Measurements from ENCODE around the gene WASL. TPM values are rescaled to one million over a fixed set of nuclear protein-coding genes. Genes with fewer than 3 reads are reported as not detected.

The WASL gene
- total RNA-seq, 1 experiment from 2014 or later = 33.2 TPM

DNA sequence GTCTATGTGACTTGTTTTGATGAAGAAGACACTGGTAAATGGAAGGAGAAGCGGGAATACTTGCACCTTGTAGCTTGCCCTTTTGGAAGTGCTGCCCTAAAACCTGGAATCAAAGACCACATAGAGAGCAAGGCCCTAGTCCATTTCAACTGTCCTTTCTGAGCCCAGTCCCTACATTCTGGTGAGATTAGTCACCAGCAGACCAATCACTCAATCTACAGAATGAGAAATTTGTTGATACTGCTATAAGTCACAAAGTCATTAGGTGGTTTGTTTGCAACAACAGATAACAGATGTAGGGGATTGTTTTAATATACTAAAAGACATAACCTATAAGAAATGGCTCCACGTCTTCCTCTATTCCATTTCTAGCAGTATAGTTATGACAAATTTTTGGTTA, 33.6 kb downstream of the WASL start:
- intact Hi-C loops (cut with micrococcal nuclease; ENCODE audit: unreplicated experiment) = no loop called here
- no TSS peak for BruUV-seq (replicated peaks)
- Mint-ChIP-seq H3K9me3 (ENCODE audit: low read depth, unreplicated experiment) (no peaks in the 10 kb centered on the region), H3K36me3 (ENCODE audit: insufficient read depth, unreplicated experiment) (no peaks in the 10 kb centered on the region), H3K4me3 (ENCODE audit: low read depth, unreplicated experiment) (no peak overlapping the region), H3K27me3 (ENCODE audit: unreplicated experiment) (no peaks in the 10 kb centered on the region), H3K4me1 (ENCODE audit: low read depth, unreplicated experiment) (peaks cover 48% of the 10 kb centered on the region), H3K27ac (ENCODE audit: unreplicated experiment) (no peak overlapping the region)
- DNase-seq = no peak
- CTCF ChIA-PET = no interaction called here
- TF ChIP-seq, protein P1, sequence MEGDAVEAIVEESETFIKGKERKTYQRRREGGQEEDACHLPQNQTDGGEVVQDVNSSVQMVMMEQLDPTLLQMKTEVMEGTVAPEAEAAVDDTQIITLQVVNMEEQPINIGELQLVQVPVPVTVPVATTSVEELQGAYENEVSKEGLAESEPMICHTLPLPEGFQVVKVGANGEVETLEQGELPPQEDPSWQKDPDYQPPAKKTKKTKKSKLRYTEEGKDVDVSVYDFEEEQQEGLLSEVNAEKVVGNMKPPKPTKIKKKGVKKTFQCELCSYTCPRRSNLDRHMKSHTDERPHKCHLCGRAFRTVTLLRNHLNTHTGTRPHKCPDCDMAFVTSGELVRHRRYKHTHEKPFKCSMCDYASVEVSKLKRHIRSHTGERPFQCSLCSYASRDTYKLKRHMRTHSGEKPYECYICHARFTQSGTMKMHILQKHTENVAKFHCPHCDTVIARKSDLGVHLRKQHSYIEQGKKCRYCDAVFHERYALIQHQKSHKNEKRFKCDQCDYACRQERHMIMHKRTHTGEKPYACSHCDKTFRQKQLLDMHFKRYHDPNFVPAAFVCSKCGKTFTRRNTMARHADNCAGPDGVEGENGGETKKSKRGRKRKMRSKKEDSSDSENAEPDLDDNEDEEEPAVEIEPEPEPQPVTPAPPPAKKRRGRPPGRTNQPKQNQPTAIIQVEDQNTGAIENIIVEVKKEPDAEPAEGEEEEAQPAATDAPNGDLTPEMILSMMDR (IDR thresholded peaks at IDR 0.05; ENCODE audit: unreplicated experiment) = no peak

DNA sequence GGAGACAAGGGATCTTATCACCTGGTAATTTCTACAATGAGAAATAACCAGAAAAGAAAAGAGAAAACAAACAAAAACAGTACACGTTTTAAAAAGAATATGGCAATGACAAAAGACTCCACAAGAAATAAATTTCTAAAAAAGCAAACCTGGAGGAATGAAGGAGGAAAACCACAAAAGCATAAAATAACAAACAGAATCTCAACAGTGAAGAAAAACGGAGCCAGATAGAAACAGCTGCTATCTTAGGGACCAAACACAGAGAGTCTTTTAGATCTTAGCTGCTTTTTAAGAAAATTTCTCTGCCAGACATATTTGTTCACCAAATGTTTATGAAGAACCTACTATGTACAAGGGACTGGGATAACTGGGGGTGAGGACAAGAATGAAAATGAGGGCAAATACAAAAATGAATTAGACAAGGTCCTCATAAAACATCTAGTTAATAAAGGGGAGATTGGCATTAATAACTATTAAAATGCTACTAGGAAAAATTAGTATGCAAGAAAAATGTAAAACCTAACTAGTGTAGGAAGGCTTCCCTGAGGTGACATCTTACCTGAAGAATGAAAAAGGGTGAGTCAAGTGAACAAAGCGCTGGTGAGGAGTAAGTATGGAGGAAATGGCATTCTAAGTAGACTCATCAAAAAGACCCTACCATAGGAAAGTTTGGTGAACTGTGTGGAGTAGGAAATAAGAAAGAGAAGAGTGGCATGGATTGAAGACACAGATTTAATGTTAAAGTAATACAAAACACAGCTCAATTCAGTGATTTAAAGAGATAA, 34.3 kb downstream of the WASL start:
- Mint-ChIP-seq H3K9me3 (ENCODE audit: low read depth, unreplicated experiment) (no peaks in the 10 kb centered on the region), H3K27ac (ENCODE audit: unreplicated experiment) (no peak overlapping the region), H3K4me1 (ENCODE audit: low read depth, unreplicated experiment) (peaks cover 42% of the 10 kb centered on the region), H3K36me3 (ENCODE audit: insufficient read depth, unreplicated experiment) (no peaks in the 10 kb centered on the region), H3K4me3 (ENCODE audit: low read depth, unreplicated experiment) (no peak overlapping the region), H3K27me3 (ENCODE audit: unreplicated experiment) (no peaks in the 10 kb centered on the region)
- no TSS peak for BruUV-seq (replicated peaks)
- CTCF ChIA-PET = no interaction called here
- intact Hi-C loops (cut with micrococcal nuclease; ENCODE audit: unreplicated experiment) = no loop called here
- no peak for DNase-seq
- TF ChIP-seq, protein P1 (IDR thresholded peaks at IDR 0.05; ENCODE audit: unreplicated experiment) = no peak

DNA sequence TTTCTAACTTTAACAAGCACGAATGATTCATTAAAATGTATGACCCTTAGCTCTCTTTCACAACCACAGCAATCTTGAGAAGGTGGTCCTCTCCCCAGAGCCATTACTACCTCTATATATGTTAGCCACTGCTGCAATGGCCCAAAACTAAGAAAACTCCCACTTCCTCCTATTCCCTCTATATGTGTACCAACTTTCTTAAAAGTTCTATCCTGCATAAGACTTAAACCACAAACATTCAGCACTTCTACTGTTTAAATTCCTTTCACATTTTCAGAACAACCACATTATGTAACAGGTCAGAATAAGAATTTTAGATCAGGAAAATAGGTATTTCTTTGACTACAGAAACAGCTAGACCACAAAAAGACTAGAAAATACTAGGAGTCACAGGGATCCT, 36.2 kb downstream of the WASL start:
- no peak for DNase-seq
- TF ChIP-seq, protein P1 (IDR thresholded peaks at IDR 0.05; ENCODE audit: unreplicated experiment) = no peak
- H3K9me3 Mint-ChIP-seq (ENCODE audit: low read depth, unreplicated experiment) = no peaks in the 10 kb centered on the region
- H3K4me1 Mint-ChIP-seq (ENCODE audit: low read depth, unreplicated experiment) = peaks cover 34% of the 10 kb centered on the region
- intact Hi-C loops (cut with micrococcal nuclease; ENCODE audit: unreplicated experiment) = no loop called here
- H3K27ac Mint-ChIP-seq (ENCODE audit: unreplicated experiment) = no peak overlapping the region
- CTCF ChIA-PET = interaction anchor here (1.0 to 1.3 kb wide), 2 partner anchors 11 kb away, joined by 3 to 4 read pairs; no protein-coding TSS in a partner anchor
- H3K36me3 Mint-ChIP-seq (ENCODE audit: insufficient read depth, unreplicated experiment) = peaks cover 10% of the 10 kb centered on the region
- no TSS peak for BruUV-seq (replicated peaks)
- no peaks in the 10 kb centered on the region for H3K27me3 Mint-ChIP-seq (ENCODE audit: unreplicated experiment)
- H3K4me3 Mint-ChIP-seq (ENCODE audit: low read depth, unreplicated experiment) = no peak overlapping the region

DNA sequence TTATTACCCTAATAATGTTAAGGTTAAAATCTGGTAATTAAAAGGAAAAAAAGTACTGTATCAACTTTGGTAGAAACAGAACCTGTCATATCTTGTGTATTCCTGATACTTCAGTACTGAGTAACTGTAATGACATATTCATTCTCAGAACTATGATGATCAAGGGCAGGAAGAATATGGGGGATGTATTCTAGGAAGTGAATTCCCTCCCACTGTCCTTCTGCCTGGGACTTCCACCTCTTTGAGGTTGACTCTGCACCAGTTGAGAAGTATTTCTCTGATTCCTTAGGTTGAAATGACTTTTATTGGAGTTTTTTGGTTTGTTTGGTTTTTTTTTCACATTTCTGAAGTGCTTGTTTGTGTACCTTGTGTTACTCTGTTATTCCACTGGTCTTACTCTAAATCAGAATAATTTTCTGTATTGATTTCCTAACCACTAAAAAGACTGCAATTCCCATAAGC, 36.9 kb downstream of the WASL start:
- no peak for DNase-seq

More for the DNA sequence above, 36.9 kb downstream of the WASL start:
- intact Hi-C loops (cut with micrococcal nuclease; ENCODE audit: unreplicated experiment) = no loop called here
- BruUV-seq (replicated peaks) = no TSS peak
- Mint-ChIP-seq H3K36me3 (ENCODE audit: insufficient read depth, unreplicated experiment) (peaks cover 10% of the 10 kb centered on the region), H3K27ac (ENCODE audit: unreplicated experiment) (no peak overlapping the region), H3K4me3 (ENCODE audit: low read depth, unreplicated experiment) (no peak overlapping the region), H3K4me1 (ENCODE audit: low read depth, unreplicated experiment) (peaks cover 34% of the 10 kb centered on the region), H3K9me3 (ENCODE audit: low read depth, unreplicated experiment) (no peaks in the 10 kb centered on the region), H3K27me3 (ENCODE audit: unreplicated experiment) (no peaks in the 10 kb centered on the region)
- TF ChIP-seq, protein P1 (IDR thresholded peaks at IDR 0.05; ENCODE audit: unreplicated experiment) = no peak
- CTCF ChIA-PET = interaction anchor here (1.0 to 1.3 kb wide), 2 partner anchors 11 to 12 kb away, joined by 3 to 4 read pairs; no protein-coding TSS in a partner anchor

Data from Calu3 (cell line).